ENCODE data around the gene PHF21B. TPM values are rescaled to one million over a fixed set of nuclear protein-coding genes. Genes with fewer than 3 reads are reported as not detected.

The PHF21B gene
- total RNA-seq, 1 donor from 2014 or later, result 6.7 TPM

DNA sequence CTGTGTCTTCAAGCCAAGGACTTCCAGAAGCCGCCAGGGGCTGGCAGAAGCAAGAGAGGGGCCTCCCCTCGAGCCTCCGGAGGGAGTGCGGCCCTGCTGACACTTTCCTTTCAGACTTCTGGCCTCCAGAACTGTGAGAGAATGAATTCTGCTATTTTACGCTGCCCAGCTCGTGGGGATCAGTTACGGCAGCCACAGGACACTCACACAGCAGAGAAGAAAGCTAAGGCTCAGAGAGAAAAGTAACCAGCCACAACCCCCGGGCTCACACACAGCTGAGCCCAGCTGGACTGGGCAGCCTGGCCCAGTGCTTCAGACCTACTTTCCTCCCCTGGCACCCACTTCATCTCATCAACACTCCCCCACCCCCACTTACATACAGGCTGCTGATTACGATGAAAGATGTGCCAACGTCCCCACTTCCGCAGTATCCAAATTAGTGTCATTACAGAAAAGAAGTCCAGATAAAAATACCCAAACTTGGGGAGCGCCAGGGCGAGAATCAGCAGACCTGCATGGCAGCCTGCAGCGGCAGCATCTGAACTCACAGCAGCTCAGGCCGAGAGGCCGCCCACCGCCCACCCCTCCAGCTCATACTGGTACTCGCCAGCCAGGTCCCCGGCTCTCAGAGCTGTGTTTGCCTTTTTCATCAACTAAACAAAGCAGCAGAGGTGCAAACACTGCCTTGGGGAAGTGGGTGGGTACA is 15.3 kb downstream of the PHF21B start:
- H3K79me2 ChIP-seq (ENCODE audit: low read depth), result peaks cover 99% of the 10 kb centered on the region
- H3K27me3 Mint-ChIP-seq (ENCODE audit: insufficient read depth, low read depth), result peaks cover 8% of the 10 kb centered on the region
- H3K4me1 ChIP-seq, result peaks cover 7% of the 10 kb centered on the region
- H3F3A ChIP-seq (ENCODE audit: low read depth), result peaks cover 2% of the 10 kb centered on the region
- no peaks in the 10 kb centered on the region for H3K9me3 ChIP-seq (ENCODE audit: low read depth)
- peaks cover 29% of the 10 kb centered on the region for H3K36me3 Mint-ChIP-seq
- H3K27me3 ChIP-seq, result no peaks in the 10 kb centered on the region
- no peak overlapping the region for H3K27ac ChIP-seq
- H3K4me3 ChIP-seq, result no peak overlapping the region
- peaks cover 100% of the 10 kb centered on the region for H4K20me1 ChIP-seq (ENCODE audit: low read depth)
- H3K4me2 ChIP-seq, result no peak overlapping the region
- no peak overlapping the region for H3K4me3 Mint-ChIP-seq
- TF ChIP-seq EZH2 (IDR thresholded peaks at IDR 0.05), result no peak
- no peak for TF ChIP-seq EZH2phosphoT487 (IDR thresholded peaks at IDR 0.05)
- TF ChIP-seq, protein P1, sequence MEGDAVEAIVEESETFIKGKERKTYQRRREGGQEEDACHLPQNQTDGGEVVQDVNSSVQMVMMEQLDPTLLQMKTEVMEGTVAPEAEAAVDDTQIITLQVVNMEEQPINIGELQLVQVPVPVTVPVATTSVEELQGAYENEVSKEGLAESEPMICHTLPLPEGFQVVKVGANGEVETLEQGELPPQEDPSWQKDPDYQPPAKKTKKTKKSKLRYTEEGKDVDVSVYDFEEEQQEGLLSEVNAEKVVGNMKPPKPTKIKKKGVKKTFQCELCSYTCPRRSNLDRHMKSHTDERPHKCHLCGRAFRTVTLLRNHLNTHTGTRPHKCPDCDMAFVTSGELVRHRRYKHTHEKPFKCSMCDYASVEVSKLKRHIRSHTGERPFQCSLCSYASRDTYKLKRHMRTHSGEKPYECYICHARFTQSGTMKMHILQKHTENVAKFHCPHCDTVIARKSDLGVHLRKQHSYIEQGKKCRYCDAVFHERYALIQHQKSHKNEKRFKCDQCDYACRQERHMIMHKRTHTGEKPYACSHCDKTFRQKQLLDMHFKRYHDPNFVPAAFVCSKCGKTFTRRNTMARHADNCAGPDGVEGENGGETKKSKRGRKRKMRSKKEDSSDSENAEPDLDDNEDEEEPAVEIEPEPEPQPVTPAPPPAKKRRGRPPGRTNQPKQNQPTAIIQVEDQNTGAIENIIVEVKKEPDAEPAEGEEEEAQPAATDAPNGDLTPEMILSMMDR (IDR thresholded peaks at IDR 0.05), result no peak
- H3K36me3 ChIP-seq, result no peaks in the 10 kb centered on the region
- H3K4me1 Mint-ChIP-seq, result peaks cover 36% of the 10 kb centered on the region
- H3K9me3 Mint-ChIP-seq, result no peaks in the 10 kb centered on the region
- DNase-seq (ENCODE audit: low spot score), result no peak
- H3K9ac ChIP-seq, result no peak overlapping the region
- no peak overlapping the region for H2AFZ ChIP-seq (replicated peaks)
- no peak overlapping the region for H3K27ac Mint-ChIP-seq

- H3K27me3 ChIP-seq, result no peaks in the 10 kb centered on the region
- no peaks in the 10 kb centered on the region for H3K36me3 ChIP-seq
- H3K9me3 ChIP-seq (ENCODE audit: low read depth), result no peaks in the 10 kb centered on the region
- DNase-seq (ENCODE audit: low spot score), result no peak
- H3K4me3 Mint-ChIP-seq, result no peak overlapping the region
- no peak overlapping the region for H3K27ac ChIP-seq
- TF ChIP-seq, protein P1 (IDR thresholded peaks at IDR 0.05), result no peak
- no peak for TF ChIP-seq EZH2phosphoT487 (IDR thresholded peaks at IDR 0.05)
- TF ChIP-seq EZH2 (IDR thresholded peaks at IDR 0.05), result no peak
- no peak overlapping the region for H3K9ac ChIP-seq
- H3K9me3 Mint-ChIP-seq, result no peaks in the 10 kb centered on the region
- peaks cover 94% of the 10 kb centered on the region for H4K20me1 ChIP-seq (ENCODE audit: low read depth)
- no peak overlapping the region for H3K4me2 ChIP-seq
- H3K4me3 ChIP-seq, result no peak overlapping the region
- no peaks in the 10 kb centered on the region for H3K4me1 ChIP-seq
- H3K27ac Mint-ChIP-seq, result no peak overlapping the region
- H3K36me3 Mint-ChIP-seq, result peaks cover 33% of the 10 kb centered on the region
- H2AFZ ChIP-seq (replicated peaks), result no peak overlapping the region
- H3F3A ChIP-seq (ENCODE audit: low read depth), result no peaks in the 10 kb centered on the region
- H3K4me1 Mint-ChIP-seq, result peaks cover 22% of the 10 kb centered on the region
- H3K27me3 Mint-ChIP-seq (ENCODE audit: insufficient read depth, low read depth), result peaks cover 5% of the 10 kb centered on the region
- H3K79me2 ChIP-seq (ENCODE audit: low read depth), result peaks cover 99% of the 10 kb centered on the region
Measured at GRCh38 chr22:44992166-44992565, 17.6 kb downstream of the PHF21B start.

GRCh38 chr22:44991218-44991617 is 18.6 kb downstream of the PHF21B start:
- Mint-ChIP-seq H3K27me3 (ENCODE audit: insufficient read depth, low read depth) (peaks cover 5% of the 10 kb centered on the region), H3K4me3 (no peak overlapping the region), H3K27ac (peak overlapping the region; percentile 42), H3K9me3 (no peaks in the 10 kb centered on the region), H3K4me1 (peaks cover 13% of the 10 kb centered on the region), H3K36me3 (peaks cover 29% of the 10 kb centered on the region)
- Histone ChIP-seq H2AFZ (replicated peaks) (no peak overlapping the region), H3F3A (ENCODE audit: low read depth) (no peaks in the 10 kb centered on the region), H3K4me3 (no peak overlapping the region), H3K9ac (no peak overlapping the region), H3K27me3 (no peaks in the 10 kb centered on the region), H3K79me2 (ENCODE audit: low read depth) (peaks cover 99% of the 10 kb centered on the region), H4K20me1 (ENCODE audit: low read depth) (peaks cover 85% of the 10 kb centered on the region), H3K27ac (no peak overlapping the region), H3K36me3 (no peaks in the 10 kb centered on the region), H3K9me3 (ENCODE audit: low read depth) (no peaks in the 10 kb centered on the region), H3K4me2 (no peak overlapping the region), H3K4me1 (no peaks in the 10 kb centered on the region)
- TF ChIP-seq, protein P1 (IDR thresholded peaks at IDR 0.05), result no peak
- TF ChIP-seq EZH2phosphoT487 (IDR thresholded peaks at IDR 0.05) (no peak), EZH2 (IDR thresholded peaks at IDR 0.05) (no peak)
- DNase-seq (ENCODE audit: low spot score), result no peak

All from neural progenitor cell (in vitro differentiated cells).